ENCODE data around the gene PTDSS2.

DNA sequence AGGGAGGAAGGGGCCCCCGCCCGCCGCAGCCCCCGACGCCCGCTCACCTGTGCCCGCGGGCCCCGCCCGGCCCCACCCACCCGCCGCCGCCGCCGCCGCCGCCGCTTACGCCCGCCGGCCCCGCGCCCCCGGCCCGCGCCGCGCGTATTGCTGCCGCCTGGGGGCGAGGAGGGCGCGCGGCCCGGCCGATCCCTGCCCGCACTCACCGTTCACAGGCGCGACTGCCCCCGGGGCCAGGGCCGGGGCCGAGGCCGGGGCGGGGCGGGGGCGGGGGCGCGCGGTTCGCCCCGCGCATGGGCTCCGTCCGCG lies 85.1 kb downstream of the PTDSS2 start:
- TF ChIP-seq EP300 (IDR thresholded peaks at IDR 0.05), result no peak
- no peak for TF ChIP-seq POLR2A (IDR thresholded peaks at IDR 0.05)
- no peak for TF ChIP-seq POLR2AphosphoS5 (IDR thresholded peaks at IDR 0.05)
- TF ChIP-seq, protein P1, sequence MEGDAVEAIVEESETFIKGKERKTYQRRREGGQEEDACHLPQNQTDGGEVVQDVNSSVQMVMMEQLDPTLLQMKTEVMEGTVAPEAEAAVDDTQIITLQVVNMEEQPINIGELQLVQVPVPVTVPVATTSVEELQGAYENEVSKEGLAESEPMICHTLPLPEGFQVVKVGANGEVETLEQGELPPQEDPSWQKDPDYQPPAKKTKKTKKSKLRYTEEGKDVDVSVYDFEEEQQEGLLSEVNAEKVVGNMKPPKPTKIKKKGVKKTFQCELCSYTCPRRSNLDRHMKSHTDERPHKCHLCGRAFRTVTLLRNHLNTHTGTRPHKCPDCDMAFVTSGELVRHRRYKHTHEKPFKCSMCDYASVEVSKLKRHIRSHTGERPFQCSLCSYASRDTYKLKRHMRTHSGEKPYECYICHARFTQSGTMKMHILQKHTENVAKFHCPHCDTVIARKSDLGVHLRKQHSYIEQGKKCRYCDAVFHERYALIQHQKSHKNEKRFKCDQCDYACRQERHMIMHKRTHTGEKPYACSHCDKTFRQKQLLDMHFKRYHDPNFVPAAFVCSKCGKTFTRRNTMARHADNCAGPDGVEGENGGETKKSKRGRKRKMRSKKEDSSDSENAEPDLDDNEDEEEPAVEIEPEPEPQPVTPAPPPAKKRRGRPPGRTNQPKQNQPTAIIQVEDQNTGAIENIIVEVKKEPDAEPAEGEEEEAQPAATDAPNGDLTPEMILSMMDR (IDR thresholded peaks at IDR 0.05), result no peak

Data from stomach (tissue), 4 donors.